ENCODE measurements around the gene OR6J1. TPM values are rescaled to one million over a fixed set of nuclear protein-coding genes. Genes with fewer than 3 reads are reported as not detected.
A peak's percentile ranks its signal among the peaks of the same experiment; 100 is the strongest.

The OR6J1 gene
- total and polyA plus RNA-seq, 10 of the 15 experiments (the other 5 are each of a cell fraction or from before 2014, with no cell fraction given): not detected

GRCh38 chr14:22587247-22587646 lies 56.9 kb downstream of the OR6J1 start (continued):
- TF ChIP-seq MLLT1 (IDR thresholded peaks at IDR 0.05) (no peak), BCLAF1 (IDR thresholded peaks at IDR 0.05) (no peak), RAD21 (IDR thresholded peaks at IDR 0.05; ENCODE audit: insufficient read depth, low read depth, low read length) (no peak), SIN3A (IDR thresholded peaks at IDR 0.05; ENCODE audit: low read depth, low read length) (no peak), BCL11A (IDR thresholded peaks at IDR 0.05; ENCODE audit: low read depth, low read length) (no peak)

GRCh38 chr14:22583994-22584393 lies 60.2 kb downstream of the OR6J1 start:
- no peak for FAIRE-seq
- peak overlapping the region; percentile 43; the same call in 1 of the 2 replicates for H3K4me3 ChIP-seq
- no TSS peak for BruUV-seq (replicated peaks)
- H3K4me2 ChIP-seq (ENCODE audit: control insufficient read depth, insufficient read depth): peak overlapping the region; percentile 68
- ChIA-PET SMC1A (ENCODE audit: uncharacterized antibody, unreplicated experiment) (interaction anchor here (0.9 to 7.0 kb wide), 9 partner anchors 10 to 265 kb away, joined by 3 to 72 read pairs (median 4); partner anchors contain the start of genes ABHD4 and OR6J1), RAD21 (ENCODE audit: unreplicated experiment) (interaction anchor here (1.3 to 2.7 kb wide), 3 partner anchors 14 to 403 kb away, joined by 3 to 25 read pairs (median 11); partner anchors contain the start of gene ABHD4), CTCF (interaction anchor here (0.6 to 6.4 kb wide), 10 partner anchors 8 to 422 kb away, joined by 3 to 58 read pairs (median 4); partner anchors contain the start of gene ABHD4), POLR2A (interaction anchor here (0.6 to 8.1 kb wide), 2 partner anchors 15 to 234 kb away, joined by 5 to 91 read pairs; partner anchors contain the start of gene ABHD4)
- peak; percentile 47 for ATAC-seq
- intact Hi-C loops (cut with micrococcal nuclease; ENCODE audit: unreplicated experiment): no loop called here
- H3K79me2 ChIP-seq (ENCODE audit: control insufficient read depth, insufficient read depth, low read length): peaks cover 76% of the 10 kb centered on the region
- no peak overlapping the region for H3K9ac ChIP-seq (ENCODE audit: control insufficient read depth, insufficient read depth, low read length)
- H4K20me1 ChIP-seq (ENCODE audit: control insufficient read depth, insufficient read depth): no peaks in the 10 kb centered on the region
- DNase-seq (ENCODE audit: low read depth, low spot score): no peak
- in situ Hi-C loops (cut with MboI): no loop called here
- H3K27me3 ChIP-seq (replicated peaks in 1 of 2; ENCODE audit: control insufficient read depth in 2 of 2, insufficient read depth in 2 of 2, low read length in 1 of 2): no peaks in the 10 kb centered on the region
- peak overlapping the region; percentile 13; the same call in 1 of the 2 replicates for H3K27ac ChIP-seq (ENCODE audit: control insufficient read depth, insufficient read depth)
- no peak overlapping the region for H2AFZ ChIP-seq (ENCODE audit: control insufficient read depth, low read depth, low read length)
- H3K9me3 ChIP-seq (replicated peaks; ENCODE audit: control insufficient read depth, insufficient read depth, low read length): no peaks in the 10 kb centered on the region
- TF ChIP-seq SMARCA5 (IDR thresholded peaks at IDR 0.05): no peak
- TF ChIP-seq BCL3 (IDR thresholded peaks at IDR 0.05; ENCODE audit: borderline replicate concordance, insufficient read depth, low read depth, low read length, poor library complexity, severe bottlenecking): peak; percentile 44
- TF ChIP-seq IKZF1 (conservative IDR thresholded peaks at IDR 0.05): no peak
- TF ChIP-seq CEBPB (IDR thresholded peaks at IDR 0.05; ENCODE audit: borderline replicate concordance in 1 of 2, low read depth in 2 of 2, low read length in 2 of 2): no peak
- TF ChIP-seq RELA (IDR thresholded peaks at IDR 0.05; ENCODE audit: borderline replicate concordance, partially characterized antibody): no peak
- no peak for TF ChIP-seq SP1 (IDR thresholded peaks at IDR 0.05; ENCODE audit: low read depth, low read length)
- no peak for TF ChIP-seq RAD51 (IDR thresholded peaks at IDR 0.05)
- TF ChIP-seq MYC (IDR thresholded peaks at IDR 0.05; ENCODE audit: insufficient read depth, insufficient read length, insufficient replicate concordance, low read length, severe bottlenecking): no peak
- H3K36me3 ChIP-seq (ENCODE audit: control insufficient read depth in 2 of 2, insufficient read depth in 2 of 2, low read length in 1 of 2): peaks cover 0 to 14% of the 10 kb centered on the region in 2 experiments; a peak in 1 of 4 replicates
- 0% methylated on average over 1 of the region's 1 CpG for WGBS (ENCODE audit: insufficient coverage, insufficient replicate concordance, low lambda C conversion rate, missing lambda C conversion rate)
- H3K4me1 ChIP-seq (ENCODE audit: control insufficient read depth, insufficient read depth, low read length): peaks cover 32% of the 10 kb centered on the region
